ENCODE results near the gene CTBS. TPM values are rescaled to one million over a fixed set of nuclear protein-coding genes. Genes with fewer than 3 reads are reported as not detected.
"Not testable (repeated sequence)": the region's sequence is repeated elsewhere in the genome, so short reads cannot be mapped to it uniquely, and the experiment has no call there.

The CTBS gene, protein sequence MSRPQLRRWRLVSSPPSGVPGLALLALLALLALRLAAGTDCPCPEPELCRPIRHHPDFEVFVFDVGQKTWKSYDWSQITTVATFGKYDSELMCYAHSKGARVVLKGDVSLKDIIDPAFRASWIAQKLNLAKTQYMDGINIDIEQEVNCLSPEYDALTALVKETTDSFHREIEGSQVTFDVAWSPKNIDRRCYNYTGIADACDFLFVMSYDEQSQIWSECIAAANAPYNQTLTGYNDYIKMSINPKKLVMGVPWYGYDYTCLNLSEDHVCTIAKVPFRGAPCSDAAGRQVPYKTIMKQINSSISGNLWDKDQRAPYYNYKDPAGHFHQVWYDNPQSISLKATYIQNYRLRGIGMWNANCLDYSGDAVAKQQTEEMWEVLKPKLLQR
- polyA plus RNA-seq (2013, experiment 1 of 2; ENCODE audit: insufficient read length) = 10.1 TPM
- 15.7 TPM for polyA plus RNA-seq (2013, experiment 2 of 2; ENCODE audit: insufficient read length)

DNA sequence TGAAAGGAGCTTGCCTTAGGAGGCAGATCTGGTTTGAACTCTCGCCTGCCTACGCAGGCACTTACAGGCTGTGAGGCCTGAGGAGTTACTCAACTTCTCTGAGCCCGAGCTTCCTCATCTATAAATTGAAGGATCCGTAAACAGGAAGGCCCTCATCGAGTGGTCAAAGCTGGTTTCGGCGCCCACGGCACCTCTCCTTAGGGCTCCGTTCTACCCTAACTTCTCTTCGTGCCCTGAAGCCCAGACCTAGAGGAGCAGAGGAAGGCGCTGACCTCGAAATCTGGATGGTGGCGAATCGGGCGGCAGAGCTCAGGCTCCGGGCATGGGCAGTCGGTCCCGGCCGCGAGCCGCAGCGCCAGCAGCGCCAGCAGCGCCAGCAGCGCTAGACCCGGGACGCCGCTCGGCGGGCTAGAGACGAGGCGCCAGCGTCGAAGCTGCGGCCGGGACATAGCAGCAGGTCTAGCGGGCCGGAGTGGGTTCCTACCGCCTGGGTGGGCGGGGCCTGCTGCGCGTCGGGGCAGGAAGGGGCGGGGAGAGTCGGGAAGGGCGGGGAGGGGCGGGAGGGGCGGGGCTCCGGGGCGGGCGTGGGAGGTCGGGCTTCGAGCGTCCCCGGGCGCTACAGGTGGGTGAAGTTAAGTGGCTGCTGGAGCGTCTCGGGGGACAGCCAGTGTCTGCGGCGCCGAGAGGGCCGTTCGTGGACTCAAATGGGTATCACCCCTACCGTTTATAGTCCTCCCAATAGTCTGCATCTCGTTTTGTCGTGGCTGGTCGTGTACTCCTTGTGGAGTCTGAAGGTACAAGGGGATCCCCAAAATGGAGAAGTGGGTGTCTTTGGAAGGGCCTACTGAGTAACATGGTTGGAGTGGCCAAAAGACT is at the start of gene CTBS:
CTBS (minus strand) TSS at position 474 of the 876 bp plus-strand sequence; CDS start at position 449, 25 bp downstream.
- peak; percentile 85 for DNase-seq

DNA sequence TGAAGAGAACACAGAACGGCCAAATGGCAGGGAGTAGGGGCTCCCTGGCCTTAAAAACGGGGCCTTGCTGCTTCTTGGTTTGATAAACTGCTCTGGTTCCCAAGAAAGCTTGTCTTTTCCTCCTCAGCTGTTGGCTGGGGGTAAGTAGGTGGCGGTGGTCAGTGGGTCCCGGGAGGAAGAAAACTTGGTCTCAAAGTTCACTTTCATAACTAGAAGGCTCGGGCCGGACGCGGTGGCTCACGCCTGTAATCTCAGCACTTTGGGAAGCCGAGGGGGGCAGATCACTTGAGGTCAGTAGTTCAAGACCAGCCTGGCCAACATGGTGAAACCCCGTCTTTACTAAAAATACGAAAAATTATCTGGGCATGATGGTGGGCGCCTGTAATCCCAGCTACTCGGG is 47.3 kb upstream of the CTBS start:
- DNase-seq = no peak

DNA sequence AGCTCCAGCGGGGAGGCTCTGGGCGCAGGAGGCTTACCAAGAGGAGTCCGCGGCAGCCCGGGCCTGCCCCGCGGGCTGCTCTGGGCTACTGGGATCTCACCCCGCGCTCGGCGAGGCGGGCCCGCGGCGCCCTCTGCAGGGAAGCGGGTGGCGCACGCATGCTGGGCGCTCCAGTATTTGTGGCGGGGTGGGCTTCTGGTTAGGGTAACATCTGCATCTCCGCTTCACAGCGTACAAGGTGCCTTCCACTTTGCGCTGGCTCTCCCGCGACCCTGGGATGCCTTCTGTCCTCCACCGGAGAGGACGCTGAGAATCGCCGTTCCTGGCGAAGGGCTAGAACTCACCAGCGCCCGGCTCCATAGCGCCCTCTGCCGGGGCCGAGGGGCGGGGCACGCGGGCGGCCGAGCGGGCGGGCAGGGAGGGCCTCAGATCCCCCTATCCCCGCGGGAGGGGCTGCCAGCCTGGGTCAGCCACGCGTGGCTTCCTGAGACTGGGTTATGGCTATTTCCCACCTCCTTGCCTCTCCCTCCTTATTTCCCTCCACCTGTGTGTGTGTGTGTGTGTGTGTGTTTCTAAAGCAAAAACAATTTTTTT is 46.6 kb upstream of the CTBS start:
- peak; percentile 76 for DNase-seq

DNA sequence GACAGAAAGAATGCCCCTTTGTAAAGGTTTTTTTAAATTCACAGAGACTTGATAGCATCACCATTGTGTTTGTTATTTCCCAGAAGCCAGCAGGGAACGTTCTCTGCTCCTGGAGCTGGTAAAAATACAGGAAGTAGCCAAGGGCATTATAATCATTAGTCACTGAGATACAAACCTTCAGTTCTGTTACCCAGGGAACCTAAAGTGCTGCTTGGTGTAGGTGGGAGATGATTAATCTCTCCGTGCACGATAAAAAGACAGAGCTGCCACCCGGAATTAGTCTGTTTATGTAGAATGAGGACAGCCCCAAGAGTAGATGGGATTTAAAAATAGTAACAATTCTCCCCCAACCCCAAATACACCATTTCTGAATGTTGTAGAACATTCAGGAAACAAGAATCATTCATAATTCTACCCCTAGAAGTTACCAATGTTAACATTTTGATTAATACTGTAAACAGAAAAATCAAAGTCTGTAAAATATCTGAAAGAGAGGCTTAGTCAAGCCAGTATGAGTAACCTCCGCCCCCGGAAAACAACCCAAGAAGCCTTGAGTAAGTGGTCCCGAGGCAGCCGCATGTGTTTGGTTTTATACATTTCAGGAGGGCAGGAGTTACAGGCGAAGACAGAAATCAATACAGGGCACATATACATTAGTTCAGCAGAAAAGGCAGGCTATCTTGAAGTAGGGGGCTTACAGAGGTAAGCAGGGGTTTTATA is 45.3 kb upstream of the CTBS start:
- DNase-seq = peak; percentile 74

DNA sequence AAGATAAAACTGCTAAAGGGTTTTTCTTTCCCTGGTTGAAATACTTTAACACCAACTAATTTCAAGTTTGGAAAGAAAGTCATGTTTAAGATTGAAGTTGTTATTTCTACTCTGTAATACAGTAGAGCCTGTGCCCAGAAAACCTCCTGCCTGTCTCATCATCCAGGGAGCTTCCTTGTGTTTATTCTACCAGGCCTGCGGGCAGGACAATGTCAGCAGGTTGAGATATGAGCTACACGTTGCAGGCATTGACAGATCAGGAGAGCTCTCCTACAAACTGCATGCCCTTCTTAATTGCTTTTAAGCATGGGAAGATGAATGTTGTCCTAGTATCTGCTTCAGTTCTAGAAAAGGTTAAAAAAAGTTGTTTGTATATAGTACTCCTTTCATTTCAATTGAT is 43.1 kb upstream of the CTBS start:
- no peak for DNase-seq

DNA sequence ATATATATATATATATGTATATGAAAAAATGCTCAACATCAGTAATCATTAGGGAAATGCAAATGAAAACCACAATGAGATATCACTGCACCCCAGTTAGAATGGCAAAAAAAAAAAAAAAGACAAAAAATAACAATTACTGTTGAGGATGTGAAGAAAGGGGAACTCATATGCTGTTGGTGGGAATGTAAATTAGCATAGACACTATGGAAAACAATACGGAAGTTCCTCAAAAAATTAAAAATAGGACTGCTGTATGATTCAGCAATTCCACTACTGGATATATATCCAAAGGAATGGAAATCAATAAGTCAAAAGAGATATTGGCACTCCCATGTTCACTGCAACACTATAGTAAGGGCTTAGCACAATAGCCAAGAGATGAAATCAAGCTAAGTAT is 41.5 kb upstream of the CTBS start:
- DNase-seq = no peak

DNA sequence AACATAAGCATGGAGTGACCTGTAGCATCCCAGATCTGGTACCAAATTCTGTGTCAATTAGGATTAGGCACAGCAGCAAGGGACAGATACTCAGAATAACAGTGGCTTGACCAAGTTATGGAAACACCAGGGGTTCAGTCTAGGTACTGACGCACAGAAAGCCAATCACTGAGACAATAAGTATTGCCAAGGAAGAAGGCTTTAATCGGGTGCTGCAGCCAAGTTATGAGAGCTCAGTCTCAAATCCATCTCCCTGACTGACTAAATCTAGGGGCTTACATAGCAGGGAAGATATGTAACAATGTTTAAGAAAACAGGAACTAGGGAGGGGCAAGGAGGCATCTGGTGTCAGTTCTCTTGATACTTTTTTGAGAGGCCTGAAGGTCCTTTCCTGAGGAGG is 39.6 kb upstream of the CTBS start:
- DNase-seq = no peak

DNA sequence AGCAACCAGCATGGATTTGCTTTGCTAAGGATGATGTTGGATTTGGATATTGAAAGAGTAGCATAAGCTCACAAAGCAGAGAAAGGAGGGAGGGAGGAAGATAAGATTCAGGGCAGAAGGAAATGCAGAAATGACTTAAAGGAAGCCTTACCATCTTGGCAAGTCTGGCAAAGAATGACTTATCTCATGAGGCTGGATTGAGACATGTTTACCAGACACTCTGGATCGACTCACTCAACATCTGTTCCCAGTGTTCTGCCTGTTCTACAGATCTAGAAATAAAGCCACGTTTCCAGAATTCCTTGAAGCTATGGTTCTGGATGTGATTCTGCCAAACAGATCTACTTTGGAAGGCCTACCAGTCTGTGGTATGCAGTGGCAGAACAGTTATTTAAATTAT is 38.8 kb upstream of the CTBS start:
- DNase-seq = no peak

DNA sequence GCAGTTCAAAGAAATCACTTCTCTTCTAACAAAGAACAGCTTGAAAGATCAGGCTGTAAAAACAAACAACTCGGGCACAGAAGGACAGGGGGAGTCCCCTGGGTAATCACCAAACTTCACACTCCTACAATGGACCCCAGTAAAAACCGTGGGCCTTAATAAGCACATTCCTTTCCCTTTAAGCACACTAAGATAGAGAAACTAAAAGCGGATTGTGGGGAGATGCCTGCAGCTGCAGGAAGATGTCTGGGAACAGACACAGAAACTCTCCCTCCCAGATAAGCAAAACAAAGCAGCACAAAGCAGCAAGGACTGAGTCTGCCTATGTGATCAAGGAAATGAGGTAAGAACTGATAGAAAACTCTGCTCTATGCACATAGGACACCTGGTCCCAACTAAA is 37.6 kb upstream of the CTBS start:
- peak; percentile 60 for DNase-seq

DNA sequence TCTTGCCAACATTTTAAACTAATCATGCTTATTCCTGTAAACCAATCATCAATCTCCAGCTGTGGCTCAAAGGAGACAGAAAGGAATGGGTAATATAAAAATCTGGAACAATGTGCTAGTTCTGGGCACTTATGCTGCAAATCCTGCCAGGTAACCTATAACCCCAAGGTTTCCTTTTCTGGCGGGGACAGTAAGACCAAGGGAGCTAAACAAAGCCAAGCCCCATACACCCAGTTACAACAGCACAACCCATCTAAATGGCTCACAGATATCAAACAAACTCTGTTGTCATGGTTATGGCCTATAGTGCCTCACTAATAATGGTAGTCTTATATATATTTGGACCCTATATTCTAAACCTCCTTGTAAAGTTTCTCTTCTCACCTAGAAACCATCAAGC is 36.9 kb upstream of the CTBS start:
- DNase-seq = no peak

DNA sequence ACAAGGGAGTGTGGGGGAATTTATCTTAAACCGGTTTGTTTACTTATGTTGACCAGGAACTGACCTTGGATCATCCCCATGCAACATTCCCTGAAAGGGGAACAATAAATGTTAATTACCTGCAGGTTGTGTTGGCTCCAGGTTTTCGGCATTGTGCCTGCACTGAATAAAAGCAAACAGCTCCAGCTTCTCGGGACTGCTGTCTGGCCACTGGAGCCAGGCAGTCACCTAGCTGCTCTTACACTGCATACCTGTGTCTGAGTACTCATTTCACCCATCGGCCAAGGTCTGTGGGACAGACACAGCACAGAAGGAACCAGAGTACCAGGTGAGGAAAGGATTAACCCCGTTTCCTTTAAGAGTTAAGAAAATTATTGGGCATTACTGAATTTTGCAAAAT is 32.7 kb upstream of the CTBS start:
- no peak for DNase-seq

DNA sequence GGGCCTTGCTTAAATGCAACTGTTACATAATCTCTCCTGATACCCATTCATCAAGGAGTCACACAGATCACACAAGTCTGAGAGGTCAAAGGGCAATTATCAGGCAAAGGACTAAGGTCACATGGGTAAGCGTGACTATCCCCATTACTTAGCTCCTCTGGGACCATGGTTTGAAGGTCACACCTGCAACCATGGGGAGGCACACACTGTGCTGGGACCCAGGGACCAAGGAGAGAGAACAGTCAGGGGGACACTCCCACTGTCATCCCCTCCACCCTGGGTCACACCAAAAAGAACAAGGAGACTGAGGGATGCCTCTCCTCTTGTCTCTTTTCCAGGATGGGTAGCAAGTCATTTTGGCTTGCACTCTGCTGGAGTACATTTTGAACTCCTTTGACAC is 30.9 kb upstream of the CTBS start:
- no peak for DNase-seq

DNA sequence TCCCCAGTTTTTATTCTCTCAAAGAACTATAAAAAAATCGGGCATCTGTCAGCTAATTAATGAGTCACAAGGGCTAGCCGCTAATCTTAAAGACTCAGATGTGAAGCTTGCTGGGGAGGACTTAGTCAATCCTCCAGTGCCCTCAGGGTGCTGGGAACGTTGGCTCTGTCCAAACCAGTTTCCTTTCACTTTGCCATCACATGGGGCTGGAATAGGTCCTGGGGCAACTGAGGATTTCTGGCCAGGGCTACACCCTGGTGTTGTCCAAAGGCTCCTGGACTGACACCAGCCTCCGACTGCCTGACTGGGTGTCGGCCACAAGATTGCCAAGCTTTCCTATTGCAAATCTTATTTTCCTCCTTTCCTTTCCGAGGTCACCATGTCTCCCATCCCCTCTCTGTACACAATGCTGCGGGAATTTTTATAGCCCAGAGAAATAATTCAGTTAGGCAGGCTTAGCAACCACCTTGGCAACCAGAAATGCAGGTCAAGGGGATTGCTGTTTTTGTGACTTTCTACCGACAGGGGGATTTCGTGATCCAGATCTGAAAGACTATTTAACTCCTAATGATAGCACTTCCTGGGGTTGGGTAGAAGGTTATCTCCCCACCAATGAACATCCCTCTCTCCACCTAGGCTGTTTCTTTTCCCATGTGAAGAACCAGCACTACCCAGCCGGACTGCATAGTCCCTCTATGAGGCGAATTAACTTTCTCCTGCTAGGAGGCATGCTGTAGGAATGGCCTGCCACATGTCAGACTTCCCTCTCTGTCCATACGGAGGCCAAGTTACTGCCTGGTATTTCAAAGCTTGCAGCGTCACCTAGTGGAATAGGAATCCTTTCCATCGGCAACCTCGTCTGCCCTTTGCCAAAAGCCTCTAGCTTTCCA is 29.9 kb upstream of the CTBS start:
- DNase-seq = peak; percentile 87

DNA sequence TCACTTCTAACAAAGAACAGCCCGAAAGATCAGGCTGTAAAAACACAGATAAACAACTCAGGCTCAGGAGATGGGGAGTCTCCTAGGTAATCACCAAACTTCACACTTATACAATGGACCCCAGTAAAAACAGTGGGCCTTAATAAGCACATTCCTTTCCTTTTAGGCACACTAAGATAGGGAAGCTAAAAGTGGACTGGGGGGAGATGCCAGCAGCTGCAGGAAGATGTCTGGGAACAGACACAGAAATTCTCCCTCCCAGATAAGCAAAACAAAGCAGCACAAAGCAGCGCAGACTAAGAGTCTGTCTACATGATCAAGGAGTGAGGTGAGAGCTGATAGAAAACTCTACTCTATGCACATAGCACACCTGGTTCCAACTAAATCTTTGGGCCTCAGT is 29.0 kb upstream of the CTBS start:
- peak; percentile 59 for DNase-seq

DNA sequence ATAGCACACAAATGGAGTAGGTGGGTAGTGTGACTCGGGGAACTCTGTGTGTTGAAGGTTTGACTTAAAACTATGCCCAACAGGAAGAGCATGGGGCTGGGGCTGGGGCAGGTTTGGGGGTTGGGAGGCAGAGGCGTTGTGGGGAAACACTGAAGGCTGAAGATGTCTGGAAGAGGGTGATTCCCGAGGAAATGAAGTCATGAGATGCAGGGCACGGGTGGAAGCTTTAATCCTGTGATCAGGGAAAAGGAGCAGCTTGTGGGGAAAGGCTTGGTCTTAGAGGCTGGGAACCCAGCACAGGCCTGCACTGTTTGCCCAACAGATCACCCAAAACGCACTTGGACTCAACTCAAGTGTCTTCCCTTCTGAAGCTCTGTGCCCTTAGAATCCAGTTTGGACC is 26.6 kb upstream of the CTBS start:
- DNase-seq = no peak

DNA sequence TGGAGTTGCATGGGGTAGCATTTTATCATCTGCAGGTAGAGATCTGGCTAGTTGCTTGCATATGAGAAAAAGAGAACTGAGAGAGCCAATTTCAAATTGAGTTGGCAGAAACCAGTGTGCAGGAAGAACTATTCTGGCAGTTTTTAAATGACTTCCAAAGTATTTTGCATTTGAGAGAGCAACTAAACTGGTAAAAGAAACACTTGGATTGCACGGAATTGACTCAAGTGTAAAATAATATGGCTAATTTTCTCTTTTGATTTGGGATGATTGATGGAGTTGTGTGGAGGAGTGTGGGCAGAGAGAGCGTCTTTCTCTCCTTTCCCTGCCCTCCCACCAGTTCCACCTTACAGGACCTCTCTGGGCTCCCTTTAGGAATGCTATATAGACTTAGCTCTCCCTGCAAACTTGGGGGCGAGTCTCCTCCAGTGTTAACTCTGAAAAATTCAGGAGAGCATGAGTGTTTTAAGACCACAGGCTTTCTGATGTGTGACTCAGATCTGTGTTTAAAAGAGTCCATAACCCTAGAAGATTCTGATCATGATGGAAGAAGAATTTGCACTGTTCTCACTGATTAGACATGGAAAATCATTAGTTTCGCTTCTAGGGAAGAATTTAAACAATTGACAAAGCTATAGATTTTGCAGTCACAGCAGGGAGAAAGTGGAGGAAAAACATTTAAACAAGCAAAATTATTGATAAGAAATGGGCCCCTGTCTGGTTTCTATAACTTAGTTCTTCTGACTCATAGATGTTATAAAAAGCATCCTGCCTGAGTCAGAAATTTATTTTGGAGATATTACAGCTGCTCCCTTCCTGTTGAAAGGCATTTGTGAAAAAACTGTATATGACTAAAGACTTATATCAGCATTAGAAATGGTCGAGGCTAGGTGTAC is 24.9 kb upstream of the CTBS start:
- peak; percentile 89 for DNase-seq

DNA sequence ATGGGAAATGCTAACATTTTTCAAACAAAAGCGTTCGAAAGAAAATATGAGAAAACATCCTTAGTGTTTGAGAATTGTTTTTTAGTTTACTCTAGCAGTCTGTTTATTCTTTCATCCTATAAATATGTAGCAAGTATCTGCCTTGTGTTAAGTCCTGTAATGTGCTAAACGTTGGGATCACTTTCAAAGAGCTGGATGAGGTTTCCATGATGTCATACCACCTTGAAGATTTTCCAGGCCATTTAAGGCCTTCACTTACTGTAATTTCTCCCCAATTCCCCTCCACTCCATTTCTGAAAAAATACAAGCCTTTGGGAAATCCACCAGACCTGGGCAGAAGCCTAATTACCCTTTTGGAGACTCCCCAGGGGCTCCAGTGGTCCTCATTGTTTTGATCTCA is 24.2 kb upstream of the CTBS start:
- DNase-seq = no peak

DNA sequence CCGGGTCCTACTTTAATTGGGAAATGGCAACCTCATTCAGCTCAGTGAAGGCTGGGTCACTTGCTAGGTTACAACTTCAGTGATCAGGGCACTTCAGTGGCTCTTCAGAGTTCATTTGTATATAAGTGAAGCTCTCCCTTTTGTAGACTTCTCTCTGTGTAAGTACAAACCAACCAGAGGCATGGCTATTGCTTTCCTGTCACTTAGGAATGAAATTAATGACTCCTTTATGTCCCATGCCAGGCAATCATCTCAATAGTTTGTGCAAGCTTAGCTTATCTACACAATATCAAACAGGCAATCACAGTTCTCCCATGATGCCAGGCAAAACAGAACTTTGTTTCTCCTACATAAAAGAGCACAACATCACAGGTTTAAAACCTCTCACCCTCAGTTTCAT is 22.8 kb upstream of the CTBS start:
- DNase-seq = no peak

DNA sequence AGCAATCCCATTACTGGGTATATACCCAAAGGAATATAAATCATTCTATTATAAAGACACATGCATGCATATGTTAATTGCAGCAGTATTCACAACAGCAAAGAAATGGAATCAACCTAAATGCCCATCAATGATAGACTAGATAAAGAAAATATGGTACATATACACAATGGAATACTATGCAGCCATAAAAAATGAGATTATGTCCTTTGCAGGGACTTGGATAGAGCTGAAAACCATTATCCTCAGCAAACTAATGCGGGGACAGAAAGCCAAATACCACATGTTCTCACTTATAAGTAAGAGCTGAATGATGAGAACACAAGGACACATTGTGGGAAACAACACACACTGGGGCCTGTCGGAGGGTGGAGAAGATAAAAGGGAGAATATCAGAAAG is 20.7 kb upstream of the CTBS start:
- DNase-seq = not testable (repeated sequence)

DNA sequence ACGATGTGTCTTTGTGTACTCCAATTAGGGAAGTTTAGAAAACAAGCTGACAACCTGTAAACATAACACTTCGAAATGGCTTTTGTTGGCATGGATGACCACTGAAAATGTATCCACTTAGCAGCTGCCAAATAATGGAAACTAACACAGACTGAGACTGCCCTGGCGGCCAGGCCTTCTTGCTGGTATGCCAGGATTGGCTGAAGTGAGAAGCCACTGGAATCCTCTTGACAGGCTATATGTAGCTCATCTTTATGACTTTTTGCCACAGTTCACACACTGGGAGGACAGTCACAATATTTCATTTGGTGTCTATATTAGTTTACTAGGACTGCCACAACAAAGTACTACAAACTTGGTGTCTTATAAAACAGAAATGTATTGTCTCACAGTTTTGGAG is 12.9 kb upstream of the CTBS start:
- no peak for DNase-seq
